ENCODE data around the gene SLC2A13. TPM values are rescaled to one million over a fixed set of nuclear protein-coding genes. Genes with fewer than 3 reads are reported as not detected.

SLC2A13 gene
- total and polyA plus RNA-seq, 8 donors, result 0.93 to 87.5 (median 4.0) TPM

GRCh38 chr12:39872425-39872824 lies 233.5 kb downstream of the SLC2A13 start:
- Histone ChIP-seq H3K36me3 (peaks cover 0 to 4% (median 0%) of the 10 kb centered on the region in 4 donors), H3K4me3 (no peak overlapping the region), H3K4me1 (no peaks in the 10 kb centered on the region), H3K9me3 (no peaks in the 10 kb centered on the region), H3K27me3 (no peaks in the 10 kb centered on the region), H3K27ac (no peak overlapping the region)
- no peak for DNase-seq
- WGBS, 5 donors, result 72 to 86% (median 78%) methylated on average over 3 of the region's 3 CpGs
- TF ChIP-seq, protein P1, sequence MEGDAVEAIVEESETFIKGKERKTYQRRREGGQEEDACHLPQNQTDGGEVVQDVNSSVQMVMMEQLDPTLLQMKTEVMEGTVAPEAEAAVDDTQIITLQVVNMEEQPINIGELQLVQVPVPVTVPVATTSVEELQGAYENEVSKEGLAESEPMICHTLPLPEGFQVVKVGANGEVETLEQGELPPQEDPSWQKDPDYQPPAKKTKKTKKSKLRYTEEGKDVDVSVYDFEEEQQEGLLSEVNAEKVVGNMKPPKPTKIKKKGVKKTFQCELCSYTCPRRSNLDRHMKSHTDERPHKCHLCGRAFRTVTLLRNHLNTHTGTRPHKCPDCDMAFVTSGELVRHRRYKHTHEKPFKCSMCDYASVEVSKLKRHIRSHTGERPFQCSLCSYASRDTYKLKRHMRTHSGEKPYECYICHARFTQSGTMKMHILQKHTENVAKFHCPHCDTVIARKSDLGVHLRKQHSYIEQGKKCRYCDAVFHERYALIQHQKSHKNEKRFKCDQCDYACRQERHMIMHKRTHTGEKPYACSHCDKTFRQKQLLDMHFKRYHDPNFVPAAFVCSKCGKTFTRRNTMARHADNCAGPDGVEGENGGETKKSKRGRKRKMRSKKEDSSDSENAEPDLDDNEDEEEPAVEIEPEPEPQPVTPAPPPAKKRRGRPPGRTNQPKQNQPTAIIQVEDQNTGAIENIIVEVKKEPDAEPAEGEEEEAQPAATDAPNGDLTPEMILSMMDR (IDR thresholded peaks at IDR 0.05), result no peak
- TF ChIP-seq POLR2AphosphoS5 (IDR thresholded peaks at IDR 0.05) (no peak), POLR2A (IDR thresholded peaks at IDR 0.05) (no peak), EP300 (IDR thresholded peaks at IDR 0.05) (no peak)
- intact Hi-C loops (cut with DNase I; ENCODE audit: low total_unique reads), result no loop called here

DNA sequence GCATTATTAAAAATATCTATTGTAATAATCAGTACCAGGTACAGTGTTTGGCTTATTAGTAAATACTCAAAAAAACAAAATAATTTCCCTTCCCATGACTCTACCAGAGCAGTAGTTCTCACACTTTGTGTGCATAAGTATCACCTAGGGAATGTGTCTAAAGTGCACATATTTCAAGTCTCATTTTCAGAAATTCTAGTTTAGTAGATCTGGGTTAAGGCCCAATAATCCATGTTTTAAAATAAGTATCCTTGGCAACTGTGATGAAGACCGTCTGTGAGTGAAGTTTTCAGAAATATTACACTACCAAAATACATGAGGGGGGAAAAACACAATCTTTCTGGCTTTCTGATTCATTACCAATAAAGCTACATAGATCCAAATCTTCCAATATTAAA lies 237.6 kb downstream of the SLC2A13 start:
- Histone ChIP-seq H3K4me1 (no peaks in the 10 kb centered on the region), H3K27me3 (no peaks in the 10 kb centered on the region), H3K27ac (no peak overlapping the region), H3K4me3 (no peak overlapping the region), H3K36me3 (peaks cover 0 to 7% (median 2%) of the 10 kb centered on the region in 4 donors), H3K9me3 (no peaks in the 10 kb centered on the region)
- DNase-seq, result no peak
- intact Hi-C loops (cut with DNase I; ENCODE audit: low total_unique reads), result no loop called here
- TF ChIP-seq, protein P1 (IDR thresholded peaks at IDR 0.05), result no peak
- no peak for TF ChIP-seq POLR2A (IDR thresholded peaks at IDR 0.05)
- no peak for TF ChIP-seq POLR2AphosphoS5 (IDR thresholded peaks at IDR 0.05)
- TF ChIP-seq EP300 (IDR thresholded peaks at IDR 0.05), result no peak
- 86 to 93% (median 90%) methylated on average over 1 of the region's 1 CpG for WGBS, 5 donors

GRCh38 chr12:39867631-39868327 lies 238.1 kb downstream of the SLC2A13 start:
- Histone ChIP-seq H3K4me3 (no peak overlapping the region), H3K36me3 (peaks cover 0 to 7% (median 2%) of the 10 kb centered on the region in 4 donors), H3K9me3 (no peaks in the 10 kb centered on the region), H3K27ac (no peak overlapping the region), H3K4me1 (no peaks in the 10 kb centered on the region), H3K27me3 (no peaks in the 10 kb centered on the region)
- WGBS, 5 donors, result 64 to 81% (median 71%) methylated on average over 1 of the region's 1 CpG
- TF ChIP-seq POLR2AphosphoS5 (IDR thresholded peaks at IDR 0.05) (no peak), POLR2A (IDR thresholded peaks at IDR 0.05) (no peak), EP300 (IDR thresholded peaks at IDR 0.05) (no peak)
- TF ChIP-seq, protein P1 (IDR thresholded peaks at IDR 0.05), result no peak
- intact Hi-C loops (cut with DNase I; ENCODE audit: low total_unique reads), result no loop called here
- DNase-seq, result no peak

GRCh38 chr12:39866135-39866534 lies 239.7 kb downstream of the SLC2A13 start:
- Histone ChIP-seq H3K9me3 (no peaks in the 10 kb centered on the region), H3K36me3 (peaks cover 0 to 7% (median 4%) of the 10 kb centered on the region in 4 donors), H3K4me3 (no peak overlapping the region), H3K27ac (no peak overlapping the region), H3K4me1 (no peaks in the 10 kb centered on the region), H3K27me3 (no peaks in the 10 kb centered on the region)
- TF ChIP-seq, protein P1 (IDR thresholded peaks at IDR 0.05), result no peak
- TF ChIP-seq POLR2A (IDR thresholded peaks at IDR 0.05), result no peak
- TF ChIP-seq EP300 (IDR thresholded peaks at IDR 0.05), result no peak
- no peak for TF ChIP-seq POLR2AphosphoS5 (IDR thresholded peaks at IDR 0.05)
- DNase-seq, result no peak
- 95 to 98% (median 97%) methylated on average over 6 of the region's 6 CpGs for WGBS, 5 donors
- intact Hi-C loops (cut with DNase I; ENCODE audit: low total_unique reads), result no loop called here
